ENCODE results near the gene SLN.

SLN gene

DNA sequence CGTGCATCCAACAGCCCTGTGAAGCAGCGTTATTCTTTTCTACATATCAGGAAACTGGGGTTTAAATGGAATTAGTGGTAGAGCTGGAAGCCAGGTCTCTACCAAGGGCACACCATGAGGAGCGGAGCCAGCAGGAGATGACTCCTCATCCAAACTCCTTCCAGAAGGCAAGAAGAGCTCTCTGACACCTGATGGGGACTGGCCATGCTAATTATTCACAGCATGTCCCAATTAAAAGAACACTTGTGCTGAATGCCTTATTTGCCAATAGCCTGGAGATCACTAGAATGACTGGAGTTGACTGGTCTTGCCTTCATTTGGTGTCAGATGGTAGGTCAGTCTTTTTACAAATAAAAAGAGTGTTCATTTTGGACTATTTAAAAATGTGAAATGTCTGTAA, 32.9 kb upstream of the SLN start:
- peaks cover 0 to 3% (median 0%) of the 10 kb centered on the region in 5 donors for H3K27me3 ChIP-seq (ENCODE audit: control insufficient read depth in 5 of 5, insufficient read depth in 4 of 5, low read length in 5 of 5)
- no peaks in the 10 kb centered on the region for H3K4me1 ChIP-seq (ENCODE audit: control insufficient read depth in 5 of 5, insufficient read depth in 5 of 5, low read length in 5 of 5)
- peaks cover 0 to 3% (median 0%) of the 10 kb centered on the region in 5 donors for H3K9me3 ChIP-seq (ENCODE audit: control insufficient read depth in 5 of 5, low read length in 5 of 5)
- H3K27ac ChIP-seq (ENCODE audit: low read depth, low read length): no peak overlapping the region
- no peaks in the 10 kb centered on the region for H3K36me3 ChIP-seq (ENCODE audit: control insufficient read depth in 5 of 5, insufficient read depth in 5 of 5, low read length in 5 of 5)
- H3K9ac ChIP-seq (ENCODE audit: low read length in 5 of 5): no peak overlapping the region
- no peak overlapping the region for H3K4me3 ChIP-seq (ENCODE audit: low read depth in 1 of 5, low read length in 5 of 5)

DNA sequence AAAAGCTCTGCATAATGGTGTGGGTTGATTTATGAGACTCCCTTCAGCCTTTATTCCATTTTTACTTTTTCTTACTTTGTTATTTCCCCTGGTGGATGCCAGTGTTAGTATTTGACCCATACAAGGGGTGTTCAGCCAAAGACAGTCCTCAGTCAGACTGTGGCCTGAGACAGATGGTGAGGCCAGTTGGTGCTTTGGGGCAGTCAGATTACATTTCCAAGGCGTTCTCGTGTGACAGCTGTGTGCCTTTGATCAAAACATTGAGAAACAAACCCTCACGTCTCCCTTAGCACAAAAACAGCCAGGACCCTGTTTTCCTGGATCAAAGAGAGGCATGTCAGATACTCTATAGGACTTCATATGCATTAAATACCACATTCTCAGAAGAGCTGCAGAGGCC, 31.3 kb upstream of the SLN start:
- Histone ChIP-seq H3K9me3 (ENCODE audit: control insufficient read depth in 5 of 5, low read length in 5 of 5) (peaks cover 0 to 8% (median 0%) of the 10 kb centered on the region in 5 donors), H3K9ac (ENCODE audit: low read length in 5 of 5) (no peak overlapping the region), H3K4me3 (ENCODE audit: low read depth in 1 of 5, low read length in 5 of 5) (no peak overlapping the region), H3K4me1 (ENCODE audit: control insufficient read depth in 5 of 5, insufficient read depth in 5 of 5, low read length in 5 of 5) (no peaks in the 10 kb centered on the region), H3K27ac (ENCODE audit: low read depth, low read length) (no peak overlapping the region), H3K36me3 (ENCODE audit: control insufficient read depth in 5 of 5, insufficient read depth in 5 of 5, low read length in 5 of 5) (no peaks in the 10 kb centered on the region), H3K27me3 (ENCODE audit: control insufficient read depth in 5 of 5, insufficient read depth in 4 of 5, low read length in 5 of 5) (peaks cover 0 to 3% (median 0%) of the 10 kb centered on the region in 5 donors)

DNA sequence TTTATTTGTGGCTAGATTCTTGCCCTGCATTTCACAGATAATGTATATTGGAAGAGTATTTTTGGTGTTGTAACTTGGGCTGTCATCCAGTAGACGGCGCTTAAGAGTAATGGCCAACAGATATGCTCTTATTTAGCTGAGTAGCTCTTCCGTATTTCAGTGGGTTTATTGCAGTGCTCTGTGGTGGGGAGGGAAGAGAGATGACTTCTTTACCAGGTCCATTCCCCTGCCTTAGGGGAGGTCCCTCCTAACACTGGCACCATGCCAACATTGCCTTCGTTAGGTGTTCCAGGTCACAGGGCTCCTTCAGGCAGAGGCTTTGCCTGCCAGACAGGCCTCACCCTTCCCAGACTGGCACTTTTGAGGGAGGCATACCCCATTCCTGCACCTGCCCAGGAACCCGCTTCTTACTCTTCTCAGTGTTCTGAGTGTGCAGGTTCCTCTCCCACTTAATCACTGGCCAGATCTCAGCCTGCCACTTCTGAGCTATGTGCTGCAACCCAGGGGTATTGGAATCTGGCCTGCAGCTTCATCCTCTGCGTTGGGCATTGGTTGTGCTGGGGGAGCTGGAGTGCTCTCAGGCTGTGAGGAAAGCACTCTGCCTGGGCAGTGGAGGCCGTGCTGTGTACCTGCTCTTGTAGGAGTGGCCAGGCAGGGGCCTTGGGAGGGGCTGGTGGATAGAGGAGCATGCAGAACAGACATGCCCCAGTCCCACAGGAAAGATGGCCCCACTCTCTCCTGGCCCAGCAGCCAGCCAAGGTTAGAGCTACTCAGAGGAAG, 29.4 kb upstream of the SLN start:
- Histone ChIP-seq H3K27me3 (ENCODE audit: control insufficient read depth in 5 of 5, insufficient read depth in 4 of 5, low read length in 5 of 5) (peaks cover 0 to 3% (median 0%) of the 10 kb centered on the region in 5 donors), H3K4me1 (ENCODE audit: control insufficient read depth in 5 of 5, insufficient read depth in 5 of 5, low read length in 5 of 5) (no peaks in the 10 kb centered on the region), H3K9me3 (ENCODE audit: control insufficient read depth in 5 of 5, low read length in 5 of 5) (peaks cover 0 to 8% (median 0%) of the 10 kb centered on the region in 5 donors), H3K27ac (ENCODE audit: low read depth, low read length) (no peak overlapping the region), H3K4me3 (ENCODE audit: low read depth in 1 of 5, low read length in 5 of 5) (no peak overlapping the region), H3K36me3 (ENCODE audit: control insufficient read depth in 5 of 5, insufficient read depth in 5 of 5, low read length in 5 of 5) (no peaks in the 10 kb centered on the region), H3K9ac (ENCODE audit: low read length in 5 of 5) (no peak overlapping the region)

GRCh38 chr11:107740271-107740670, 28.4 kb upstream of the SLN start:
- Histone ChIP-seq H3K9me3 (ENCODE audit: control insufficient read depth in 5 of 5, low read length in 5 of 5) (peaks cover 0 to 8% (median 0%) of the 10 kb centered on the region in 5 donors), H3K36me3 (ENCODE audit: control insufficient read depth in 5 of 5, insufficient read depth in 5 of 5, low read length in 5 of 5) (no peaks in the 10 kb centered on the region), H3K27ac (ENCODE audit: low read depth, low read length) (no peak overlapping the region), H3K9ac (ENCODE audit: low read length in 5 of 5) (no peak overlapping the region), H3K4me1 (ENCODE audit: control insufficient read depth in 5 of 5, insufficient read depth in 5 of 5, low read length in 5 of 5) (no peaks in the 10 kb centered on the region), H3K27me3 (ENCODE audit: control insufficient read depth in 5 of 5, insufficient read depth in 4 of 5, low read length in 5 of 5) (peaks cover 0 to 3% (median 0%) of the 10 kb centered on the region in 5 donors), H3K4me3 (ENCODE audit: low read depth in 1 of 5, low read length in 5 of 5) (no peak overlapping the region)

DNA sequence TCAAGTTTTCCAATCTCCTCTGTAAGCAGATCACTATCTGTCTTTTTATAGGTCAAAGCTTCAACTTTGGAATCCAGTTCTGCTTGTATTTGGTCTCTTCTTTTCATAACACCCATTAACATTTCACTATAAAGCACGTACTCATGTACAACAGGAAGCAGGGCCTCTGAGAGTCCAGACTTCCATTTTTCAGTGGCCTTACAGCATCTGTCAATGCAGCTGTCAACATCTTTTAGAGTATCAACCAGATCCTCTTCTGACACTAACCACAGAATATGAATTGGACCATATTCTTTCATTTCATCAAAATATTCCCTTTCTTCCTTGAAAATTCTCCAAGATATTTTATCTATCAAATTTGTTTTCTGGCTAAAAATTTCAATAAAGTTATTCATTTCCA, 24.7 kb upstream of the SLN start:
- H3K9ac ChIP-seq (ENCODE audit: low read length in 5 of 5): no peak overlapping the region
- H3K4me3 ChIP-seq (ENCODE audit: low read depth in 1 of 5, low read length in 5 of 5): no peak overlapping the region
- no peak overlapping the region for H3K27ac ChIP-seq (ENCODE audit: low read depth, low read length)

GRCh38 chr11:107733518-107733917, 21.7 kb upstream of the SLN start:
- H3K9ac ChIP-seq (ENCODE audit: low read length in 5 of 5): no peak overlapping the region
- no peaks in the 10 kb centered on the region for H3K9me3 ChIP-seq (ENCODE audit: control insufficient read depth in 5 of 5, low read length in 5 of 5)
- H3K36me3 ChIP-seq (ENCODE audit: control insufficient read depth in 5 of 5, insufficient read depth in 5 of 5, low read length in 5 of 5): no peaks in the 10 kb centered on the region
- H3K27ac ChIP-seq (ENCODE audit: low read depth, low read length): no peak overlapping the region
- H3K4me1 ChIP-seq (ENCODE audit: control insufficient read depth in 5 of 5, insufficient read depth in 5 of 5, low read length in 5 of 5): no peaks in the 10 kb centered on the region
- H3K27me3 ChIP-seq (ENCODE audit: control insufficient read depth in 5 of 5, insufficient read depth in 4 of 5, low read length in 5 of 5): no peaks in the 10 kb centered on the region
- no peak overlapping the region for H3K4me3 ChIP-seq (ENCODE audit: low read depth in 1 of 5, low read length in 5 of 5)

More for the DNA sequence above, 24.7 kb upstream of the SLN start:
- Histone ChIP-seq H3K36me3 (ENCODE audit: control insufficient read depth in 5 of 5, insufficient read depth in 5 of 5, low read length in 5 of 5) (no peaks in the 10 kb centered on the region), H3K9me3 (ENCODE audit: control insufficient read depth in 5 of 5, low read length in 5 of 5) (peaks cover 0 to 8% (median 0%) of the 10 kb centered on the region in 5 donors), H3K27me3 (ENCODE audit: control insufficient read depth in 5 of 5, insufficient read depth in 4 of 5, low read length in 5 of 5) (no peaks in the 10 kb centered on the region), H3K4me1 (ENCODE audit: control insufficient read depth in 5 of 5, insufficient read depth in 5 of 5, low read length in 5 of 5) (no peaks in the 10 kb centered on the region)

DNA sequence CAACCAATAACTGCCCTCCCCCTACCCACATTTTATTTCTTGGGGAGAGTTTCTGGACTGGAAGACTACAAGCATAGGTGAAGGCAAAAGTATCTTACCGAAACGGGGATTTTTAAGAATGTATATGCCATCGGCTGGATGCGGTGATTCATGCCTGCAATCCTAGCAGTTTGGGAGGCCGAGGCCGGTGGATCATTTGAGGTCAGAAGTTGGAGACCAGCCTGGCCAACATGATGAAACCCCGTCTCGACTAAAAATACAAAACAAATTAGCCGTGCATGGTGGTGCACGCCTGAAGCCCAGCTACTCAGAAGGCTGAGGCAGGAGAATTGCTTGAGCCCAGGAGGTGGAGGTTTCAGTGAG, 20.8 kb upstream of the SLN start:
- Histone ChIP-seq H3K9ac (ENCODE audit: low read length in 5 of 5) (no peak overlapping the region), H3K36me3 (ENCODE audit: control insufficient read depth in 5 of 5, insufficient read depth in 5 of 5, low read length in 5 of 5) (no peaks in the 10 kb centered on the region), H3K27me3 (ENCODE audit: control insufficient read depth in 5 of 5, insufficient read depth in 4 of 5, low read length in 5 of 5) (no peaks in the 10 kb centered on the region), H3K27ac (ENCODE audit: low read depth, low read length) (no peak overlapping the region), H3K4me3 (ENCODE audit: low read depth in 1 of 5, low read length in 5 of 5) (no peak overlapping the region), H3K4me1 (ENCODE audit: control insufficient read depth in 5 of 5, insufficient read depth in 5 of 5, low read length in 5 of 5) (no peaks in the 10 kb centered on the region), H3K9me3 (ENCODE audit: control insufficient read depth in 5 of 5, low read length in 5 of 5) (no peaks in the 10 kb centered on the region)

DNA sequence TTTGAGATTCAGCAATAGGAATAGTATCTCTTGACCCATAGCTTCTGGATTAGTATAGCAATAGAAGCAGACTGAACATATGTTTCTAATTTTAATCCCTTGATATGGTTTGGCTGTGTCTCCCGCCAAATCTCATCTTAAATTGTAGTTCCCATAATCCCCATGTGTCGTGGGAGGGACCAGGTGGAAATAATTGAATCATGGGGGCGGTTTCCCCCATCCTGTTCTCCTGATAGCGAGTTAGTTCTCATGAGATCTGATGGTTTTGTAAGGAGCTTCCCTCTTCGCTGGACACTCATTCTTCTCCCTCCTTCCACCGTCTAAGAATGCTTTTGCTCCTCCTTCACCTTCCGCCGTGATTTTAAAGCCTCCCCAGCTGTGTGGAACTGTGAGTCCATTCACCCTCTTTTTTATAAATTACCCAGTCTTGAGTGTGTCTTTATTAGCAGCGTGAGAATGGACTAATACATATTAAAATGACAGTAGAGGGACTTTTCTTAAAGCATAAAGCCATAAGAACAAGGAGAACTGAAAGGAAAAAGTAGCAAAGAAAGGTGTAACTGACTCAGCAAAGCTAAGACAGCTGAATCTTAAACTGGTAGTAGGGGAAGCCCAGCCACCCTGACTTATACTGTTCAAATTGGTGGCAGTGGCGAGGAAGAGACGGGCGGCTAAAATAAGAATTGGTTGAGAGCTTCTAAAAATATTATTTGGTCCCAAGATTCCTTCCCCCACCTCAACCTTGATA, 20.3 kb upstream of the SLN start:
- H3K27me3 ChIP-seq (ENCODE audit: control insufficient read depth in 5 of 5, insufficient read depth in 4 of 5, low read length in 5 of 5): no peaks in the 10 kb centered on the region
- no peak overlapping the region for H3K27ac ChIP-seq (ENCODE audit: low read depth, low read length)
- H3K36me3 ChIP-seq (ENCODE audit: control insufficient read depth in 5 of 5, insufficient read depth in 5 of 5, low read length in 5 of 5): no peaks in the 10 kb centered on the region
- H3K9me3 ChIP-seq (ENCODE audit: control insufficient read depth in 5 of 5, low read length in 5 of 5): no peaks in the 10 kb centered on the region
- no peak overlapping the region for H3K9ac ChIP-seq (ENCODE audit: low read length in 5 of 5)
- no peak overlapping the region for H3K4me3 ChIP-seq (ENCODE audit: low read depth in 1 of 5, low read length in 5 of 5)
- H3K4me1 ChIP-seq (ENCODE audit: control insufficient read depth in 5 of 5, insufficient read depth in 5 of 5, low read length in 5 of 5): no peaks in the 10 kb centered on the region

- Histone ChIP-seq H3K36me3 (ENCODE audit: control insufficient read depth in 5 of 5, insufficient read depth in 5 of 5, low read length in 5 of 5) (no peaks in the 10 kb centered on the region), H3K4me3 (ENCODE audit: low read depth in 1 of 5, low read length in 5 of 5) (no peak overlapping the region), H3K9ac (ENCODE audit: low read length in 5 of 5) (no peak overlapping the region), H3K9me3 (ENCODE audit: control insufficient read depth in 5 of 5, low read length in 5 of 5) (no peaks in the 10 kb centered on the region), H3K27ac (ENCODE audit: low read depth, low read length) (no peak overlapping the region), H3K27me3 (ENCODE audit: control insufficient read depth in 5 of 5, insufficient read depth in 4 of 5, low read length in 5 of 5) (no peaks in the 10 kb centered on the region), H3K4me1 (ENCODE audit: control insufficient read depth in 5 of 5, insufficient read depth in 5 of 5, low read length in 5 of 5) (peaks cover 0 to 8% (median 2%) of the 10 kb centered on the region in 5 donors)
These were observed 10.8 kb upstream of the SLN start for GRCh38 chr11:107722662-107723061.

DNA sequence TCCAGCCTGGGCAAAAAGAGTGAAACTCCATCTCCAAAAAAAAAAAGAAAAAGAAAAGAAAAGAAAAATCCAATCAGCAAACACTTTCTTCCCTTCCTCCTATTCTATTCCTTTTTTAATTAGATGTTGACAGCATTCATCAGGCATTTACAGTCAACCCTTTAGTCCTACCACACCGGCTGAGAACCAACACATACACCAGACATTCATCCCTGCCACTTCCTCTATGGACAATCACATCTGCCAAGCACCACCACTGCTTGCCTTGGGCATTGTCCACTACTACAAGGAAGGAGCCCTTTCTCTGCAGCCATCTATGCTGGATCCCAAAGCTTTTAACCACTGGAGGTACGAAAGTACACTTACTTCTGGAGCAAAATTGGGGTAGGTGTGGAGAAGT, 9.4 kb upstream of the SLN start:
- Histone ChIP-seq H3K4me1 (ENCODE audit: control insufficient read depth in 5 of 5, insufficient read depth in 5 of 5, low read length in 5 of 5) (peaks cover 0 to 8% (median 2%) of the 10 kb centered on the region in 5 donors), H3K4me3 (ENCODE audit: low read depth in 1 of 5, low read length in 5 of 5) (no peak overlapping the region), H3K9ac (ENCODE audit: low read length in 5 of 5) (no peak overlapping the region), H3K9me3 (ENCODE audit: control insufficient read depth in 5 of 5, low read length in 5 of 5) (no peaks in the 10 kb centered on the region), H3K27ac (ENCODE audit: low read depth, low read length) (no peak overlapping the region), H3K36me3 (ENCODE audit: control insufficient read depth in 5 of 5, insufficient read depth in 5 of 5, low read length in 5 of 5) (no peaks in the 10 kb centered on the region), H3K27me3 (ENCODE audit: control insufficient read depth in 5 of 5, insufficient read depth in 4 of 5, low read length in 5 of 5) (no peaks in the 10 kb centered on the region)

Data from subcutaneous abdominal adipose tissue (tissue), 5 donors.